ENCODE results near the gene WWC2.
"Not testable (repeated sequence)": the region's sequence is repeated elsewhere in the genome, so short reads cannot be mapped to it uniquely, and the experiment has no call there.

Gene WWC2

GRCh38 chr4:183175631-183176232 is 76.7 kb downstream of the WWC2 start:
- no peak for DNase-seq

- no peak for DNase-seq
Observed at GRCh38 chr4:183177001-183177400, 77.9 kb downstream of the WWC2 start.

GRCh38 chr4:183178201-183178600 is 79.1 kb downstream of the WWC2 start:
- no peak for DNase-seq

- no peak for DNase-seq
Observed at GRCh38 chr4:183180096-183180495, 81.0 kb downstream of the WWC2 start.

GRCh38 chr4:183180621-183181020 is 81.6 kb downstream of the WWC2 start:
- no peak for DNase-seq

GRCh38 chr4:183181081-183181480 is 82.0 kb downstream of the WWC2 start:
- no peak for DNase-seq

- peak; percentile 53 for DNase-seq
Observed at GRCh38 chr4:183182873-183183725, 84.0 kb downstream of the WWC2 start.

GRCh38 chr4:183183906-183184535 is 85.0 kb downstream of the WWC2 start:
- no peak for DNase-seq

- peak; percentile 21 for DNase-seq
Observed at GRCh38 chr4:183185018-183185417, 86.0 kb downstream of the WWC2 start.

- no peak for DNase-seq
Observed at GRCh38 chr4:183185559-183185958, 86.5 kb downstream of the WWC2 start.

GRCh38 chr4:183186813-183187212 is 87.8 kb downstream of the WWC2 start:
- DNase-seq, result no peak

- DNase-seq, result no peak
Observed at GRCh38 chr4:183190900-183191527, 92.0 kb downstream of the WWC2 start.

- DNase-seq, result no peak
Observed at GRCh38 chr4:183191630-183192029, 92.6 kb downstream of the WWC2 start.

GRCh38 chr4:183192571-183192970 is 93.5 kb downstream of the WWC2 start:
- DNase-seq, result no peak

- not testable (repeated sequence) for DNase-seq
Observed at GRCh38 chr4:183193730-183194338, 94.8 kb downstream of the WWC2 start.

GRCh38 chr4:183195534-183195933 is 96.5 kb downstream of the WWC2 start:
- no peak for DNase-seq

- DNase-seq, result no peak
Observed at GRCh38 chr4:183197140-183197539, 98.1 kb downstream of the WWC2 start.

GRCh38 chr4:183200453-183200852 is 101.4 kb downstream of the WWC2 start:
- DNase-seq, result no peak

- no peak for DNase-seq
Observed at GRCh38 chr4:183201331-183201730, 102.3 kb downstream of the WWC2 start.

GRCh38 chr4:183202523-183202922 is 103.5 kb downstream of the WWC2 start:
- no peak for DNase-seq

- DNase-seq, result no peak
Observed at GRCh38 chr4:183204793-183205192, 105.7 kb downstream of the WWC2 start.

GRCh38 chr4:183205193-183205592 is 106.1 kb downstream of the WWC2 start:
- no peak for DNase-seq

- no peak for DNase-seq
Observed at GRCh38 chr4:183205709-183206108, 106.7 kb downstream of the WWC2 start.

Measured in stimulated activated CD4-positive, alpha-beta T cell treated with anti-CD3 and anti-CD28 coated beads, Interleukin-15, amount 100 ng/mL, for 24 hours (primary cell).